GM21723 (cell line): ENCODE results near the gene C6orf141.

Experiments
- ATAC-seq: cut with Tn5 transposase; IDR thresholded peaks from one replicate; pipeline ENCODE4 v1.9.1; 2021; ENCODE audit warnings: mild to moderate bottlenecking, moderate library complexity; ENCODE audit not compliant: unreplicated experiment

The C6orf141 gene

DNA sequence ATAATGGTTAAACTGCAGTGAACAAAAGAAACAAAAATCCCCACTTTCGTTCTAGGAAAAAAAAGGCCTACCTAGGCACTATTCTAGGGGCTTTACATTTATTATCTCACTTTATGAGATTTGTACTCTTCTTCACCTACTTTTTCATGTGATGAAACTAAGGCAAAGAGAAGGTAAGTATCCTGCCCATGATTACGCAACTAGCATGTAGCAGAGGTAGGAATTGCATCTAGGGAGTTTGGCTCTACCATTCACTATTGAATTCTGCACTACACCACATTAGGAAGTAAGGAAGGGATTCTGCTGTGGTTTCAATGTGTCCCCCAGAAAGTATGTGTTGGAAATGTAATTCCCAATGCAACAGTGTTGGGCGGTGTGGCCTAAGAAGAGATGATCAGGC is 11.4 kb upstream of the C6orf141 start:
- ATAC-seq, result no peak

DNA sequence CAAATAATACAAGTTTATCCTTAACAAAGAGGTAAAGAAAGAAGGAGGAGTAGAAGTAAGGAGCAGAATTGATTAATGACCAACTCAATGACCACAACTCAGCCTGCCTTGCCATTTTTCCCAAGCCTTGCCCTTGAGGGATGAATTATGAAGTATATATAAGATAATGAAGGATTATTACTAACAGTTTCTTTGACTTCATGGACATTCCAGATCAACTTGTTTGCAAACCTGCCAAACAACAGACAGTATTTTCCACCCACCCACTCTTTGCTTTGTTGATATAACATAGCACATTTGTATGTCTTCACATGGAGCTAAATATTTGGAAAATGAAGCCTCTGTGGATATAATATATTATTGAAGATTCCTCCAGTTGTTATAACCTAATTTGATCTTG is 9.9 kb upstream of the C6orf141 start:
- no peak for ATAC-seq

DNA sequence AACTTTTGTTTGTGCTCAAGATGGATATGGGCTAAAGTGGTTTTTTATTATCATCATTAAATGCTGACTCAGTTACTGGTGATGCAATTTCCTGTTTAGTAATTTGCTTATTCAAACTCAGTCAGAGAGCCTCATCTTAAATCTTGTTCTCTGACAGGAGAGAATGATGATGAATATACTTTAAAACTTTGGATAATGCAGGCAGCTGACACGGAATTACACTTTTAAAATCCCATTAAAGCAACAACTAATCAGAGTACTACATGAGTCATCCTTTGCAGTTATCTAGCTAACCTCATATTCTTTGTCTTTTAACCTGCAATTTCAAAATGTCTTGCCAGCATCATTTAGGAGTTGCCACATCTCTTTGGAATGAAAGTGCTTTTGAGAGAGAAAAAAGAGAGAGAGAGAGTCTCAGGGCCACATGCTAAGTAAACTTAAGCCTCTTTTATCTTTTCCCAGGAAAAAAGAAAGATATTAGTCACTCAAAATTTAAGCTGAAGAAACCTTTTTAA is 9.2 kb upstream of the C6orf141 start:
- ATAC-seq, result no peak

DNA sequence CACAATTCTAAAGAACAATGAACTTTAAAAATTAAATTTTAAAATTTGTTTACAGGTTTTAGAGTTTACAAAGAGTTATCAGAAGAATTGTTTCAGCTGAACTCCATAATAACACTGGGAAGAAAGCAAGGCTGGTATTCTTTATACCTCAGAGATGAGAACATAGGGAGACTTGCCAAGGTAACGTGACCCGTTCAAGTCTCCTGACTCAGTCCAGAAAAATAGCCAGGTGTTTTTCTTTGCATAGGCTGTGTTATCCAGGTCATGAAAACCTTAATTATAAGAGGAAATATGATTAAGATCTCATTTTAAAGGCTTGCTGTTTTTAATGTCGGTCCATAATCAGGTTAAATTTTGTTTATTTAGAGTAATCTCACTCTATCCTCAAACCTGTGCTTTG is 8.5 kb upstream of the C6orf141 start:
- no peak for ATAC-seq

DNA sequence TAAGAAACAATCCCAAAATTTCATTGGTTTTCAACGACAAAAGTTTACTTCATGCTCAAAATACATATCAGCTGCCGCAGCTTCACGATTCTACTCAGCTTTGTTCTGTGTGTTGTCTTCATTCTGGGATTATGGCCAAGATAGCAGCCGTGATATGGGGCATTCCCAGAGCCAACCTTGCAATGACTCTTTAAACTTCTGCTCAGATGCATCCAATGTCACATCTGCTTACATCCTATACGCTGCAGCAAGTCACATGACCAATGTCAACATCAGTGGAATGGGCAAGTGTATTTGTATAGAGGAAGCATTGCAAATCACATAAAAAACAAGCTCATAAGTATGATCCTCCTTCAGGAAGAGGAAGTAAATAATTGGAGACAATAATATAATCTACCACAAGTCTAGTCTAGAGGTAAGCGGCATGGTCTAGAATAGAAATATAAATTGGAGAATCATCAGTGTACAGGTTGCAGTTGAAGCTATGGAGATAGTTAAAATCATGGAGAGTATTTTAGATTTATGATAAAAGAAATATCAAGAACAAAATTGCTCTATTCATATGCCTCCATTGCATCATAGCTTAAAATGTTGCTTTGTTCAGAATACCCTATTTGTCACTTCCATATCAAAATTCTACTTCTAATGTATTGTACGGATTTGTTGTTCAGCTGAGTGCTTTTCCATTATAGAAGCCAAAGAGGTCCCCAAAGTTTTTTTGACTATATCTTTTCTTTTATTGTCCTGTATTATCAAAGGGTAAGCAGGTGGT is 7.2 kb upstream of the C6orf141 start:
- ATAC-seq, result no peak

DNA sequence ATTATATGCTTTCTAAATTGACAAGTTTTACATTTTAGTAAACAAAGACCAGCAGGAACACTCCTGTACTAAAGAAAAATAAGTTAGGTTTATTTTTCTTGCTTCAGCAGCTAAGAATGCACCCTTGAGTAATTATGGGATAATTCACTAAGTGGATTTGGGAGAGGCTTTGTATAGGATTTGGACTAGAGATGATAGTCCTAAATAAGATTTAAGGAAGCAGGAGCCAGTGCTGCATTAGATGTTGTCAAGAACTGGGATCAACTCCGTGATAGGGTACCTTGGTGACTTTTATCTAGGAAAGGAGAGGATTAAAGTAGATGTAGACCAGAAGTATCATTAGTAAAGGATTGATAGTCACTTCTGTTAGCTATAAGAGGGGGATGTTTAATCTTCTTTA is 4.1 kb upstream of the C6orf141 start:
- no peak for ATAC-seq

DNA sequence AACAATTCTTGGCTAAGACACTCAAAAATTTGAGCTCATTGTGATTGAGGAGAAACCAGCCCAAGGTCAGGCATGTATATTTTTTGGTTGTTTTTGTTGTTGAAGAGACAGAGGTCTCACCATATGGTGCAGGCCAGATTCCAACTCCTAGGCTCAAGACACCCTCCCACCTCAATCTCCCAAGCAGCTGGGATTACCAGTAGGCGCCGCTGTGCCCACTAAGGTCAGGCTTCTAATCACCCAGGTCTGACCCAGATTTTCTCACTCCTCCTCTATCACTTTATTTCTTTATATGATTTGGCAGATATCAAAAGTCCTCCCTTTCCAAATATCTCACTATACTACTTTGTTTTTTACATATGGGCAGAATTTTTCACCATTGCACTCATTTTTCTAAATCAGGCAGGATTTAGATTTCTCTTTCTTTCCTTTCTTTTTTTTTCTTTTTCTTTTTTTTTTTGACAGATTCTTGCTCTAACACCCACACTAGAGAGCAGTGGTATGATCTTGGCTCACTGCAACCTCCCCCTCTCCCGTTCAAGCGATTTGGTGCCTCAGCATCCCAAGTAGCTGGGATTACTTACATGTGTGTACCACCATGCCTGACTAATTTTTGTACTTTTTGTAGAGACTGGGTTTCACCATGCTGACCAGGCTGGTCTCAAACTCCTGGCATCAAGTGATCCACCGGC is 1.7 kb upstream of the C6orf141 start:
- no peak for ATAC-seq

DNA sequence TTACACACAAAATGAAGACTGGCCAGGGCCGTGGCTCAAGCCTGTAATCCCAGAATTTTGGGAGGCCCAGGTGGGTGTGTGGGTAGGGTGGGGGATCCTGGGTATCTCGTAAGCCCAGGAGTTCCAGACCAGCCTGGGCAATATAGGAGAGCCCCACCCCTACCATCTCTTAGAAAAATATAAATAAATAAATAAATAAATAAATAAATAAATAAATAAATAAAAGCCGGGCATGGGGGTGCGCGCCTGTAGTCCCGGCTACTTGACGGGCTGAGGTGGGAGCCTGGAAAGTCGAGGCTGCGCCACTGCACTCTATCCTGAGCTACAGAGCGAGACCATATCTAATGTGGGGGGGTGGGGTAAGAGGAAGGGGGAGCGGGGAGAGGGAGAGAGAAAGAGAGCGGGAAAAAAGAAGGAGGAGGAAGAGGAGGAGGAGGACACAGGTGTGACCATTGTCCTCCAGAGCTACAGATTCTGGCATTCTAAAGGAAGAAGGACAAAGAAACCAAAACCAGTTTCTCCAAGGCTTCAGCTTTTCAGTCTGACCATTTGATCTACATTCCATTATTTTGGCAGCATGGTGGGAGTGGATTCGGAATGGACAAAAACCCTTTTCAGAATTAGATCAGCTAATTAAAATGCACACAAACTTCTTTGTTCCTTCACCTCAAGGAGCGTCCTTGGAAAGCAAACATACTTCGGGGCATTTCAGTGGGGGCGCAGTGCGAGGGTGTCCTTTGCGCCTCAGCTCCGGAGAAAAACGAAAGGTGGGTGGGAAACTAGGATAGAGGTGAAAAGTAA is 577 bp upstream of the C6orf141 start:
- no peak for ATAC-seq

DNA sequence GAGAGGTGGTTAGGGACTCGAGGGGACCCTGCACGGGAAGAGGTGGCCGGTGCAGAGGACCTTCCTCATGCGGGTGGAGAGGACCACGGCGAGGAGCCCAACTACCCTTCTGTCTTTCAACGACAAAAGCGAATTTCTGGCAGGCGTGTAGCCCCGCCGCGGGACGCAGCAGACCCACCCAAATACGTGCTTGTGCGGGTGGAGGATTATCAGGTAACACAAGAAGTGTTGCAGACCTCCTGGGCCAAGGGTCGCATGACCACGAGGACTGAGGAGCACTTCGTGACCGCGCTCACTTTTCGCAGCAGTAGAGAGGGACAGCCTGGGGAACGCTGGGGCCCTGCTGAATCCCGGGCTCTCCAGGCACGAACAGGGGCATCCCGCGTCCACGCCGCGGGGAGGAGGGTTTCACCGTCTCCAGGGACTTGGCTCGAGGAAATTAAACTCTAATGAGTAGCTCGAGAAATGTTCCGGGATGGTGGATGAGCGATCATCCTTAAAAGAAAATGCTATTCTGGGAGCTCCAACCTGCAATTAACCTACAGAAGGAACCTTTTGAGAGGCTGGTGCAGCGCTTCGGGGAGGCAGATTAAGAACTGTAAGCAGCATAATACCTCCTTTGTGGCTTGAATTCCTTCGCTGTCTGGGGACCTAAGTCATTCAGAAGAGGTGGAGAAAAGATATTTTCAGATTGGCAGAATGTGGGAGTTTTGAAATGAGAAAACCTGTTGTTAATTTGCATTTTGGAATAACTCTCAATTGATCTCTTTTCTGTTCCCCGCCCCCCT is 804 bp downstream of the C6orf141 start:
- ATAC-seq, result peak; percentile 50

DNA sequence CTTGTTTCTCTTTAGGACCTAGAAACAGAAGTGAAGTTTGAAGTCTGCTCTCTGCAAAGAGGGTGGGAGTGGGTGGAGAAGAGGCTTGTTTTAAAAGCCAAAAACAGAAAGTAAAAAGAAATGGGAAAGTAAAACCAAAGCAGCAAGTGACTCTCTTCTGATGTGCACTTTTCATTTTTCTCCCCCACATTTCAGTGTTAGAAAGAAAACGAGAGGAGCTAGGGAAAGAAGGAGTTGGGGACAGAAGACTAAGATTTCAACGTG is 1.3 kb downstream of the C6orf141 start:
- ATAC-seq, result peak; percentile 66

DNA sequence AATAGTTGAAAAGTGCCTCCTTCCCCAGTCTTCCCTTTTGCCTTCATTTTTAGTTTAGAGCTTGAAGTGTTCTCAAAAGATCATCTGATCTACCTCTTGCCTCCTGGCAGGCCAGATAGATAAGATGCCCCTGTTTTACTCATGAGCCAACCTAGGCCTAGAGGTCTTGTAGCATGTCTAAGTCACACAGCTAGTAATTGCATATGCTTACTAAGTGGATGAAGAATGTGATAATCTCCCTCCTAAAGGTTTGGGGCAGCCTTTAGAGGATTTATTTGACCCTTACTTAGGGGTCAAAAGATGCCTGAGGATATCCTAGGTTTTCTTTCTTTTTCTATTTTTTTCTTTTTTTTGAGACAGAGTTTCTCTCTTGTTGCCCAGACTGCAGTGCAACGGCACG is 2.1 kb downstream of the C6orf141 start:
- ATAC-seq, result no peak

DNA sequence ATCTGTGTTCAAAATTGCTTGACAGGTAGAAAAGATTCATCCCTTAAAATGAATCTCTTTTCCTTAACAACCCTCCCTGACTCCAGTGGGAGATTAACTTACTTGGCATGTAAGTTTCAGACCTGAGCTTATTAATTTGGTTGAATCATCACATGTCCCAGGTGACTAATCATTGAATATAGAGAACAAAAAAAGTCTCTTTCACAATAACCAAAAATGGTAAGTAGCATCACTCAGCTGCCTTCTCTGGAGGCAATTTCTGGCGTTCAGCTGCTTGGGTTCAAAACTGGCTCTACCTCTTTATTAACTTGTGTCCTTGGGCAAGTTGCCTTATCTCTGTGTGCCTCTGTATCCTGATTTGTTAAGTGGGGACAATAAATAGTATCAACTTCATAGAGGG is 2.9 kb downstream of the C6orf141 start:
- ATAC-seq, result no peak

DNA sequence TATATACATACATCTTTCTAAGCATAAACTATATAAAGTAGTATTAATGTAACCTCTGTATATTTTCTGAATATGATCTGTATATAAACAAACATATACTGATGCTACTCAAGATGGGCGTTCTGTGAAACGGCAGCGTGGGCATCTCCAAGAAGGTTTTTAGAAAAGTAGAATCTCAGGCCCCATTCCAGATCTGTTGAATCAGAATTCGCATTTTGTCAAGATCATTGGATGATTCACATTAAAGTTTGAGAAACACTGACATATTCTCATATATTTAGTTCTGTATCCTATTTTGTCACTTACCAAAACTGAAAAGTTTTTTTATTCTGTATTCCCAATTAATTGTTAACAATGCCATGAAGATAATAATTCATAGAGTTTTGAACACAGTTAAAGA is 5.5 kb downstream of the C6orf141 start:
- no peak for ATAC-seq

DNA sequence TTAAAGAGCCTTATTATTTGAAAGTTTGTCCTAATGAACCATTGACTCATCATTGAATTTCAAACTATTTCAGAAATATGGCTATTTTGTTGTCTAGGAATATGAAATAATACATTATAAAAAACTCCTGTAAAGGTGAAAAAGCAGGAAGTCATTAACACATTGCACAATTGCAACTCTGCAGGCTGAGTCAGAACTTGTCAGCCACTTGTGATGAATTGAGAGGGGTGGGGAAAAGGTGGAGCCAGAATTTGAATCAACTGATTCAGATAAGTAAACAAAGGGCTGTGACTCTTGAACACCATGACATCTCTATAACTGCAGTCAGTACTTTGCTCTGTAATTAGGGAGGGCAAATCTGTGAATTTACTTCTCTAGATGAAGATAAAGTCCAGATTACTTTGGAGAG is 6.0 kb downstream of the C6orf141 start:
- no peak for ATAC-seq

DNA sequence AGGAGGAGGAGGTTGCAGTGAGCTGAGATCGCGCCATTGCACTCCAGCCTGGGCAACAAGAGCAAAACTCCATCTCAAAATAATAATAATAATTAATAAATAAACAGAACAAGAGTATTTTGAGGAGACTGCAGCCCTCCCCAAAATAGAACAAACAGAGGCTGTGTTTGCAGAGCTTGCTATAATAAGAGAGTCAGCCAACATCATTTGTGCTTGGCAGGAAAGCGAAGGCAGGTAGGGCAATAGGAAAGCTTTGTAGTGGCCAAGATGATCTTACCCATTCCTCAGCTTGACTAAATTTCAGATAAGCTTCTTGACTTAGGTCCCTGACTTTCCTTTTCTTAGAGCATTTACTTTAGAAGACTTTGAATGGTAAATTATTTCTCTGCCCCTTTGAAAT is 6.7 kb downstream of the C6orf141 start:
- no peak for ATAC-seq

DNA sequence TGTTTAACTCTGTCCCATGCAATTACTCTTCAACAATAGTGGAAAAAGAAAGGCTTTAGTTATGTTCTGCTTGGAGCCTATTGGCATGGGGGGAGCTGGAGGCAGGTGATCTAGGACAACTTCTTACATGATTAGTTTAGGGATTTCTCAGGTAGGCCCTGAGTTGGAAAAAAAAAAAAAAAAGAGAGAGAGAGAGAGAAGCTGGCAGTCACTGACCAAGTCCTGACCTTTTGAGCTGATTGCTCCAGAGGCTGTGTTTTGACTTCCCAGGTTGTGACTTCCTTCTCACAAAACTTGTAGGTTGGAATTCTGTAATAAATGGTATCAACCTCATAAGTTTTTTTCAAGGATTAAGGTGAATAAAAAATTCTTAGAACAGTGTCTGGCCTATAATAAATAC is 7.8 kb downstream of the C6orf141 start:
- no peak for ATAC-seq

DNA sequence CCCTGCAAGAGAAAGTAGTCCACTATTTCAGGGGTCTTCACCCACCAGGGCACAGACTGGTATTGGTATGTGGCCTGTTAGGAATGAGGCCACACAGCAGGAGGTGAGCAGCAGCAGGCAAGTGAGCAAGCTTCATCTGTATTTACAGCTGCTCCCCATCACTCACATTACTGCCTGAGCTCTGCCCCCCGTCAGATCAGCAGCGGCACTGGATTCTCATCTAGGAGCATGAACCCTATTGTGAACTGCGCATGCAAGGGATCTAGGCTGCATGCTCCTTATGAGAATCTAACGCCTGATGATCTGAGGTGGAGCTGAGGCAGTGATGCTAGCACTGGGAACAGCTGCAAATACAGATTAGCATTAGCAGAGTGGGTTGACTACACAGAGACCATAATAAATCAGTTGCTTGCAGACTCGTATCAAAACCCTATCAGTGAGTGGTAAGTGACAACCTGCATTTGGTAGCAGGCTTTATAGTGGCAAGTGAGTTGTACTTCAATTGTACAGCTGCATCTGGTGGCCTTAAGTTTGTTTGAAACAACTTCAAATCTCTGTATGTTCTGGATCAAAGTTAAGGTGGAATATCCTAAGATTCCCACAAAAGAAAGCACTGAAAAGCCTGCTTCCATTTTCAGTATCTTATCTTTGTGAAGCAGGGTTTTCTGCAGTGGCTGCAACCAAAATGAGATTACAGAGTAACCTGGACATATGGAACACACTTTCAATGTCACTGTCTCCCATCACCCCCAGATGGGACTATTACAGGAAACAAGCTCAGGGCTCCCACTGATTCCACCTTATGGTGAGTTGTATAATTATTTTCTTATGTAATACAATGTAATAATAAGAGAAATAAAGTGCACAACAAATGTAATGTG is 12.8 kb downstream of the C6orf141 start:
- ATAC-seq, result no peak

DNA sequence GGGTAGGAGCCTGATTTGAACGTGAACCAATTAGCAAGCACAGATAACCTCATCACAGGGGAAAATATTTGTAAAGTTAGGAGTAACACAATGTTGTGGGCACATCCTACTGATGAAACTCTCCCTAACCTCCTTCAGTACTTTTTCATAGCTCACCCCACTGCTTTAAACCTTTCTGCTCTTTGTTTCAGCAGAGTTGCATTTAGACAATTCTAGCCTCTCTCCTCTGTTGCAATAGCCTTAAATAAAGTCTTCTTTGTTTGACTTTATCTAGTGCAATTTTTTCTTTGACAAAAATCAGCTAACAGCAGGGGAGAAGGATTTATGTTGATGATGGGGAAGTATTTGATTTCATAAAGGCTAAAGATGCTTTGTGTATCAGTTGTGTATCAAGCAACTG is 14.1 kb downstream of the C6orf141 start:
- ATAC-seq, result no peak

DNA sequence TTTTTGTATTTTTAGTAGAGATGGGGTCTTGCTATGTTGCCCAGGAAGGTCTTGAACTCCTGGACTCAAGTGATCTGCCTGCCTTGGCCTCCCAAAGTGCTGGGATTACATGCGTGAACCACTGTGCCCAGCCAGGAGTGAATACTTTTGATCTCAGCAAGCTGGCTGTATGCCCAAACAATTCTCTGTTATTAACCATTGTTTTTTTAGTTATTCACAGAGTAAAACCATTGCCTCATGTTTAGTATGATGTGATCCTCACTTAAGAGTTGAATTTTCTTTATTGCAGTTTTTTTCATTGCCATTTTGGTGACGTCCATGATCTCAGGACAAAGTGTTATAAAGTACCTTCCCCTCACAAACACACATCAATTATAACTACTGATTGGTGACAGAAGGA is 14.8 kb downstream of the C6orf141 start:
- no peak for ATAC-seq

DNA sequence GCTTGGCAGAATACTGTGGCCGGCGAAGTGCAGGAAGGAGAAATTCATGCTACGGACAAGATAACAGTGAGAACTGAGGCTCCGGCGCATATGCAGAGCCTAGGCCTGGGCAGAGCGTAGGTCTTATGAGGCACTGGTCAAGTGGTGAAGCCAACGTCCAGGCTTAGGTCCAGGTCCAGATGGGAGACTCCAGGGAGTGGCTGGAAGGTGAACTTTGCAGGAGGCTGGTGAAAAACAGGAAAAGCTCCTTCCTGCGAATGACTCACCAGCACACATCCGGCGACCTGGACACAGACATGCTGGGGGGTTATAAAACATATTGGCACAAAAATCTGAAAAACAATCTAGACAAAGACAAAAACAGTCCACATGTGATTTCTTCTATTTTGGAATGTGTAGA is 15.4 kb downstream of the C6orf141 start:
- ATAC-seq, result no peak
